ENCODE data around the gene UNC119.
"Not testable (repeated sequence)": the region's sequence is repeated elsewhere in the genome, so short reads cannot be mapped to it uniquely, and the experiment has no call there.

UNC119 gene

DNA sequence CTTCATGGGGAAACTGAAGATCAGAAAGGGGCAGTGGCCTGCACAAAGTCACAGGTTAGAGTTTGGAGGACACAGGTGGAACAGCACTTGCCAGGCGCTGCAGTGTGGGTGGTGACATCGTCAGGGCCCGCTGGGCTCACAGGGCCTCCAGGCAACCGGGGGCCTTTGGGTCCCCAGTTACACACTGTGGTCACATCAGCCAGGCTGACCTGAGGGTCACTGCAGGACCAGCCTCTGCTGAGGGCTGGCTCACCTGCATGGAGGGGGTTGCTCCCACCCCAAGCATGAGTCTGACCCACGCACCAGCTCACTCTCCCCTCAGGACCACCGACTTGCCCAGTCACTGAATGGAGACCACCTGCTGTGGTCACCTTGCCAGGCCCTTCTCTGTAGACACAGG lies 29.2 kb downstream of the UNC119 start:
- no peak overlapping the region for H3K4me3 ChIP-seq (ENCODE audit: control insufficient read depth, low read depth, low read length)
- TF ChIP-seq, protein P1, sequence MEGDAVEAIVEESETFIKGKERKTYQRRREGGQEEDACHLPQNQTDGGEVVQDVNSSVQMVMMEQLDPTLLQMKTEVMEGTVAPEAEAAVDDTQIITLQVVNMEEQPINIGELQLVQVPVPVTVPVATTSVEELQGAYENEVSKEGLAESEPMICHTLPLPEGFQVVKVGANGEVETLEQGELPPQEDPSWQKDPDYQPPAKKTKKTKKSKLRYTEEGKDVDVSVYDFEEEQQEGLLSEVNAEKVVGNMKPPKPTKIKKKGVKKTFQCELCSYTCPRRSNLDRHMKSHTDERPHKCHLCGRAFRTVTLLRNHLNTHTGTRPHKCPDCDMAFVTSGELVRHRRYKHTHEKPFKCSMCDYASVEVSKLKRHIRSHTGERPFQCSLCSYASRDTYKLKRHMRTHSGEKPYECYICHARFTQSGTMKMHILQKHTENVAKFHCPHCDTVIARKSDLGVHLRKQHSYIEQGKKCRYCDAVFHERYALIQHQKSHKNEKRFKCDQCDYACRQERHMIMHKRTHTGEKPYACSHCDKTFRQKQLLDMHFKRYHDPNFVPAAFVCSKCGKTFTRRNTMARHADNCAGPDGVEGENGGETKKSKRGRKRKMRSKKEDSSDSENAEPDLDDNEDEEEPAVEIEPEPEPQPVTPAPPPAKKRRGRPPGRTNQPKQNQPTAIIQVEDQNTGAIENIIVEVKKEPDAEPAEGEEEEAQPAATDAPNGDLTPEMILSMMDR (conservative IDR thresholded peaks at IDR 0.05; ENCODE audit: control insufficient read depth, insufficient read depth, low read depth, low read length) = no peak
- no peak for DNase-seq (ENCODE audit: low read depth)

DNA sequence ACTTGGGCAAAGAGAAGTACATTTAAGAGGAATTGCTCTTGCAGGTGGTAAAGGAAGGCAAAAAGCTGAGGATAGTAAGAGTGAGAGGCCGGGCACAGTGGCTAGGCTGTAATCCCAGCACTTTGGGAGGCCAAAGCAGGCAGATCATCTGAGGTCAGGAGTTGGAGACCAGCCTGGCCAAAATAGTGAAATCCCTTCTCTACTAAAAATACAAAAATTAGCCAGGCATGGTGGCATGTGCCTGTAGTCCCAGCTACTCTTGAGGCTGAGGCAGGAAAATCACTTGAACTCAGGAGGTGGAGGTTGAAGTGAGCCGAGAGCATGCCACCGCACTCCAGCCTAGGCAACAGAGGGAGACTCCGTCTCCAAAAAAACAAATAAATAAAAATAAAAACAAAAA lies 30.1 kb downstream of the UNC119 start:
- H3K4me3 ChIP-seq (ENCODE audit: control insufficient read depth, low read depth, low read length); DNase-seq (ENCODE audit: low read depth): not testable (repeated sequence)

DNA sequence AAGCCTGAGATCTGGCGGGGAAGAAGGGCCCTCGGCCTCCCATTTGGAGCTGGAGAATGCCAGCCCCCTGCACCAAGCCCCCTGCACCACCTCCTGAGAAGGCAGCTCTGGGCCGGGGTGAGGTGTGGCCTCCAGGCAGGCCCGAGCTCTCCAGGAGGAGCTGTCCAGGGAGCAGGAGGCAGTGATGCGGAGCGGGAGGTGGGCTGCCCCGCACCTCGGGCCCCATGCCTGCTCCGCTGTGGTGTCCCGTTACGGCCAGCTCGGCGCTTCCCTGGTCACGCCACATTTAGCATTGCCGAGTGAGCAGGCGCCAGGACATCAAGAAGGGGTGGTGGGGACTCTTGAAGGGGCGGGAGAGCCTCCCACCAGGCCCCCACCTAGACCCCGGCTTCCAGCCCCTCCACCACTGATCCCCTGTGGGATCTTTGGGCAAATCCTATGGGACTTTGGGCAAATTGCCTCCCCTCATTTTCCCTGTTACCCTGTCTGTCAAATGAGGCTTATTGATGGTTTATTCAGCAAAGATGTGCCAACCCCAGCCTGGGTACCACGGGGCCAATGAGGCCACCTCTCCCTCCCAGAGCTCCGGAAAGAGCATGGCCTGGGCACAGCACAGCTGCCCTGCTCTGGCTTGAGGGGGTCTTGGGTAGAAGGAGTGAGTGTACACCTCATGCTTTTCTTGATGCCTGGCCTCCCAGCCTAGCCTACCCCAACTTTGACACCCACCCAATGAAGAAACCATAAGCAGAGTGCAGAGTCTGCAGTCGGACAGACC lies 30.9 kb downstream of the UNC119 start:
- TF ChIP-seq, protein P1 (conservative IDR thresholded peaks at IDR 0.05; ENCODE audit: control insufficient read depth, insufficient read depth, low read depth, low read length) = no peak
- H3K4me3 ChIP-seq (ENCODE audit: control insufficient read depth, low read depth, low read length) = no peak overlapping the region
- DNase-seq (ENCODE audit: low read depth) = no peak

DNA sequence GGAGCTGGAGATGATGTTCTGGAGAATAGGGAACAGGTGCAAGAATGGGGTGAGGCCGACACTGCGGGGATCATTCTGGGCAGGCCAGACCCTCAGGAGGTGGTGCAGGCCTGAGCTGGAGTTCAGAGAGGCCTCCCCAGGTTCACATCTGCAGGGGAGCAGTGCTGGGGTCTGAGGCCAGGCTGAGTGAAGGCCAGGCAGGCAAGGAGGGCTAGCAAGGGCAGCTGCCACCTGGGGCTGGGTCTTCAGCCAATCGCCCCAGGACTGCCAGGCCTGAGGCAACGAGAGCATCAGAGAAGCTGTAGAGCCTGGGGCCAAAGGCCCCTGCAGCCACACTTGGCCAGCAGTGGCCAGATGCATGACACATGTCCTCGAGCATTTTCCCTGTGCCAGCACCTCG lies 31.7 kb downstream of the UNC119 start:
- TF ChIP-seq, protein P1 (conservative IDR thresholded peaks at IDR 0.05; ENCODE audit: control insufficient read depth, insufficient read depth, low read depth, low read length) = no peak
- no peak overlapping the region for H3K4me3 ChIP-seq (ENCODE audit: control insufficient read depth, low read depth, low read length)
- DNase-seq (ENCODE audit: low read depth) = no peak

DNA sequence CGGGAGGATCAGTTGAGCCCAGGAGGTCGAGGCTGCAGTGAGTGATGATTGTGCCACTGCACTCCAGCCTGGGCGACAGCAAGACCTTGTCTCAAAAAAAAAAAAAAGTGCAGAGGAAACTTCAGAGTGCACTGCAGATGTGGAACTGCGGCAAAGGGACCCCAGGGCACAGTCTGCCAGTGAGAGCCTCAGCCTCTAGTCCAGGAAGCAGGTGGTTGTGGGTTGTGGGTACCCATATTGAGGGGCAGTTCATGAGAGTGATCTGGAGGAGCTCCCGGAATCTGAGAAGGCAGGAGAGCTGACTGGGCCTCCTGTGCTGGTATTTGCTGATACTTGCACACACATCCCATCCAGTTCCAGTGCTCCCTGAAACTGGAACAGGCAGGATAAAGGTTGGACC lies 33.2 kb downstream of the UNC119 start:
- no peak for DNase-seq (ENCODE audit: low read depth)
- TF ChIP-seq, protein P1 (conservative IDR thresholded peaks at IDR 0.05; ENCODE audit: control insufficient read depth, insufficient read depth, low read depth, low read length) = no peak
- H3K4me3 ChIP-seq (ENCODE audit: control insufficient read depth, low read depth, low read length) = no peak overlapping the region

DNA sequence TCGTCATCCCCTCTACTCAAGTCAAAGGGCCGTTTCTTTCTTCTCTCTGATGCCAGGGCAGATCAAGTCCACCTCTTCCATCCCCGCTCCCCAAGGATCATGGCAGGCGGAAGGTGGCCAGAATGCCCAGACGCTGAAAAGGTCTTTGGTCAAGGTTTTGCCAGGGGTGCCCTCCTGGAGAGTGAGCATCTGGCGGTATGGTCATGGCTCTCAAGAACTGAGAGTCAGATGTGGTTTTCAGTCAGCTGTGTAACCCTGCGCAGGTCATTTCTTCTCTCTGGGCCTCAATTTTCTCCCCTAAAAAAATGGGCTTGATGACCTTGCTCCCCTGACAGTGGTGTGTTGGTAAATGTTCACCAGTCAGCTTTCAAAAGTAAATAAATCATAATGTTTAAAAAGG lies 33.8 kb downstream of the UNC119 start:
- TF ChIP-seq, protein P1 (conservative IDR thresholded peaks at IDR 0.05; ENCODE audit: control insufficient read depth, insufficient read depth, low read depth, low read length) = no peak
- no peak for DNase-seq (ENCODE audit: low read depth)
- no peak overlapping the region for H3K4me3 ChIP-seq (ENCODE audit: control insufficient read depth, low read depth, low read length)

DNA sequence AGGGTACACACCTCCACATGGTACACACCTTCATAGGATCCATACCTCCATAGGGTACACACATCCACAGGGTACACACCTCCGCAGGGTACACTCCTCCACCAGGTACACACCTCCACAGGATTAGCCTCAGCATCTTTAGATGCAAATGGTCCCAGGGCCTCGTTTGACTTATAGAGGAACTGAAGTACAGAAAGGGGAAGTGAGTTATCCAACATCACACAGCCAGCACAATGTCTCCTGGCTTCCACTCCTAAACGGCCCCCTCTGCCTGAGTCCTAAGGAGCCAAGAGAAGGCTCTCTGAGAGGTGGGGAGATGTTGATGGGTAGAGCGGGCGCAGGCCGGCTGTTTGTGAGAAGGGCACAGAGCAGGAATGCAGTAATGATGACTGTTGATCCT lies 34.3 kb downstream of the UNC119 start:
- TF ChIP-seq, protein P1 (conservative IDR thresholded peaks at IDR 0.05; ENCODE audit: control insufficient read depth, insufficient read depth, low read depth, low read length) = no peak
- DNase-seq (ENCODE audit: low read depth) = no peak

More for the DNA sequence above, 34.3 kb downstream of the UNC119 start:
- H3K4me3 ChIP-seq (ENCODE audit: control insufficient read depth, low read depth, low read length) = no peak overlapping the region
